WTC11 (cell line): ENCODE measurements around the gene SERINC4. TPM values are rescaled to one million over a fixed set of nuclear protein-coding genes. Genes with fewer than 3 reads are reported as not detected.

Experiments
- ATAC-seq: fragments of 200-7000 bp; cut with Tn5 transposase; 2 replicates; pipeline ENCODE4 v1.10.0; 2021; ENCODE audit warnings: mild to moderate bottlenecking, moderate library complexity
- CTCF ChIA-PET: fragments of 300-600 bp; sonication (Branson Sonifier 250); formaldehyde crosslinking; loops from one replicate; lab custom pipeline; 2021; ENCODE audit warnings: antibody characterized with exemption; lab: Charles Lee
- POLR2A ChIA-PET: fragments of 350-600 bp; sonication (Branson Sonifier 250); formaldehyde crosslinking; loops from one replicate; lab custom pipeline; 2021; ENCODE audit warnings: antibody characterized with exemption; lab: Charles Lee
- DNase-seq: peaks from one replicate; pipeline ENCODE4 v3.0.0; 2021; ENCODE audit warnings: low spot score
- H3K27ac Mint-ChIP-seq: 2 replicates; pipeline ENCODE4 v1.8.0; 2021; ENCODE audit warnings: mixed read lengths
- H3K27me3 Mint-ChIP-seq: 2 replicates; pipeline ENCODE4 v1.8.0; 2021; ENCODE audit warnings: low read depth, mild to moderate bottlenecking, moderate library complexity, mixed read lengths
- H3K36me3 Mint-ChIP-seq: 2 replicates; pipeline ENCODE4 v1.8.0; 2021; ENCODE audit warnings: mixed read lengths
- H3K4me1 Mint-ChIP-seq: 2 replicates; pipeline ENCODE4 v1.8.0; 2022; ENCODE audit warnings: mixed read lengths
- H3K4me3 Mint-ChIP-seq: 2 replicates; pipeline ENCODE4 v1.8.0; 2021; ENCODE audit warnings: mild to moderate bottlenecking, moderate library complexity, mixed read lengths
- H3K9me3 Mint-ChIP-seq: 2 replicates; pipeline ENCODE4 v1.8.0; 2021; ENCODE audit warnings: mixed read lengths
- CBFB ChIP-seq: sonication (generic); formaldehyde crosslinking; IDR thresholded peaks from 2 replicates; pipeline ENCODE4 v1.8.1; 2022; ENCODE audit warnings: mild to moderate bottlenecking, low read depth, missing genetic modification reagents
- GTF2I ChIP-seq: fragments of 250-450 bp; sonication (Bioruptor Pico); conservative IDR thresholded peaks from 2 replicates; pipeline ENCODE4 v1.4.0; 2021; ENCODE audit warnings: mild to moderate bottlenecking
- IRF2 ChIP-seq: sonication (generic); formaldehyde crosslinking; IDR thresholded peaks from 2 replicates; pipeline ENCODE4 v1.8.0; 2022; ENCODE audit warnings: low read depth, missing genetic modification reagents, borderline replicate concordance
- JAZF1 ChIP-seq: fragments of 250-450 bp; sonication (Bioruptor Pico); IDR thresholded peaks from 2 replicates; pipeline ENCODE4 v1.9.0; 2021; ENCODE audit warnings: moderate library complexity, mild to moderate bottlenecking, inconsistent platforms
- MYBL2 ChIP-seq: sonication (generic); formaldehyde crosslinking; IDR thresholded peaks from 2 replicates; pipeline ENCODE4 v1.8.1; 2023; ENCODE audit warnings: mild to moderate bottlenecking, moderate library complexity, missing genetic modification reagents
- NR1H2 ChIP-seq: sonication (generic); formaldehyde crosslinking; IDR thresholded peaks from 2 replicates; pipeline ENCODE4 v1.9.0; 2021; ENCODE audit warnings: mild to moderate bottlenecking, moderate library complexity, missing genetic modification reagents
- RORB ChIP-seq: fragments of 250-450 bp; sonication (Bioruptor Pico); IDR thresholded peaks from 2 replicates; pipeline ENCODE4 v1.9.0; 2021; ENCODE audit warnings: mild to moderate bottlenecking
- USF1 ChIP-seq: sonication (generic); formaldehyde crosslinking; IDR thresholded peaks from 2 replicates; pipeline ENCODE4 v1.8.0; 2022; ENCODE audit warnings: mild to moderate bottlenecking, missing genetic modification reagents
- ZNF263 ChIP-seq: sonication (generic); formaldehyde crosslinking; IDR thresholded peaks from 2 replicates; pipeline ENCODE4 v1.8.1; 2022; ENCODE audit warnings: low read depth, mild to moderate bottlenecking, moderate library complexity, missing genetic modification reagents
- ZNF317 ChIP-seq: sonication (generic); formaldehyde crosslinking; IDR thresholded peaks from 2 replicates; pipeline ENCODE4 v1.8.1; 2023; ENCODE audit warnings: low read depth, mild to moderate bottlenecking, moderate library complexity, missing genetic modification reagents, borderline replicate concordance
- ZNF396 ChIP-seq: fragments of 250-450 bp; sonication (Bioruptor Pico); IDR thresholded peaks from 2 replicates; pipeline ENCODE4 v1.8.0; 2021; ENCODE audit warnings: mild to moderate bottlenecking, moderate library complexity, borderline replicate concordance
- ZNF423 ChIP-seq: fragments of 250-450 bp; sonication (Bioruptor Pico); IDR thresholded peaks from 2 replicates; pipeline ENCODE4 v2.1.2; 2022; ENCODE audit warnings: mild to moderate bottlenecking, moderate library complexity
- total RNA-seq: library from RNA; stranded (reverse); gene quantifications from 3 replicates; pipeline ENCODE4 v1.2.3, GENCODE V29; 2021
- TF ChIP-seq, protein P1 (sequence below): fragments of 250-450 bp; sonication (Bioruptor Pico); IDR thresholded peaks from 2 replicates; pipeline ENCODE4 v1.9.0; 2021; ENCODE audit warnings: mild to moderate bottlenecking
- TF ChIP-seq, protein P2 (sequence below): sonication (generic); formaldehyde crosslinking; conservative IDR thresholded peaks from 2 replicates; pipeline ENCODE4 v1.8.1; 2023; ENCODE audit warnings: mild to moderate bottlenecking, low read depth, missing genetic modification reagents, moderate library complexity
- TF ChIP-seq, protein P3 (sequence below): sonication (generic); formaldehyde crosslinking; IDR thresholded peaks from 2 replicates; pipeline ENCODE4 v1.8.1; 2022; ENCODE audit warnings: mild to moderate bottlenecking, moderate library complexity, missing genetic modification reagents
- TF ChIP-seq, protein P4 (sequence below): fragments of 250-450 bp; sonication (Bioruptor Pico); IDR thresholded peaks from 2 replicates; pipeline ENCODE4 v1.9.0; 2021; ENCODE audit warnings: moderate library complexity, mild to moderate bottlenecking, inconsistent platforms, borderline replicate concordance
- TF ChIP-seq, protein P5 (sequence below): sonication (generic); formaldehyde crosslinking; IDR thresholded peaks from 2 replicates; pipeline ENCODE4 v1.8.1; 2022; ENCODE audit warnings: low read depth, mild to moderate bottlenecking, moderate library complexity, missing genetic modification reagents, borderline replicate concordance
- TF ChIP-seq, protein P6 (sequence below): fragments of 250-450 bp; sonication (Bioruptor Pico); IDR thresholded peaks from 2 replicates; pipeline ENCODE4 v1.9.0; 2021; ENCODE audit warnings: mild to moderate bottlenecking

Gene SERINC4
- total RNA-seq, 1 experiment from 2014 or later, result not detected

DNA sequence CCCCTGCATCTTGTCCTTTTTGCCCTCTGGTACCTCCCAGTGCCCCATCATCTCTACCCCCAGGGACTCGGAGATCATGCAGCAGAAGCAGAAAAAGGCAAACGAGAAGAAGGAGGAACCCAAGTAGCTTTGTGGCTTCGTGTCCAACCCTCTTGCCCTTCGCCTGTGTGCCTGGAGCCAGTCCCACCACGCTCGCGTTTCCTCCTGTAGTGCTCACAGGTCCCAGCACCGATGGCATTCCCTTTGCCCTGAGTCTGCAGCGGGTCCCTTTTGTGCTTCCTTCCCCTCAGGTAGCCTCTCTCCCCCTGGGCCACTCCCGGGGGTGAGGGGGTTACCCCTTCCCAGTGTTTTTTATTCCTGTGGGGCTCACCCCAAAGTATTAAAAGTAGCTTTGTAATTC is 6.4 kb downstream of the SERINC4 start:
- no peaks in the 10 kb centered on the region for H3K9me3 Mint-ChIP-seq
- no peak for DNase-seq
- no peak for TF ChIP-seq GTF2I (CRISPR knock-in tag)
- TF ChIP-seq CBFB (CRISPR knock-in tag), result no peak
- TF ChIP-seq, protein P1, sequence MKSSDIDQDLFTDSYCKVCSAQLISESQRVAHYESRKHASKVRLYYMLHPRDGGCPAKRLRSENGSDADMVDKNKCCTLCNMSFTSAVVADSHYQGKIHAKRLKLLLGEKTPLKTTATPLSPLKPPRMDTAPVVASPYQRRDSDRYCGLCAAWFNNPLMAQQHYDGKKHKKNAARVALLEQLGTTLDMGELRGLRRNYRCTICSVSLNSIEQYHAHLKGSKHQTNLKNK (CRISPR knock-in tag), result no peak
- no peak for TF ChIP-seq NR1H2
- no peak for TF ChIP-seq USF1
- no peak for TF ChIP-seq ZNF317
- TF ChIP-seq, protein P2, sequence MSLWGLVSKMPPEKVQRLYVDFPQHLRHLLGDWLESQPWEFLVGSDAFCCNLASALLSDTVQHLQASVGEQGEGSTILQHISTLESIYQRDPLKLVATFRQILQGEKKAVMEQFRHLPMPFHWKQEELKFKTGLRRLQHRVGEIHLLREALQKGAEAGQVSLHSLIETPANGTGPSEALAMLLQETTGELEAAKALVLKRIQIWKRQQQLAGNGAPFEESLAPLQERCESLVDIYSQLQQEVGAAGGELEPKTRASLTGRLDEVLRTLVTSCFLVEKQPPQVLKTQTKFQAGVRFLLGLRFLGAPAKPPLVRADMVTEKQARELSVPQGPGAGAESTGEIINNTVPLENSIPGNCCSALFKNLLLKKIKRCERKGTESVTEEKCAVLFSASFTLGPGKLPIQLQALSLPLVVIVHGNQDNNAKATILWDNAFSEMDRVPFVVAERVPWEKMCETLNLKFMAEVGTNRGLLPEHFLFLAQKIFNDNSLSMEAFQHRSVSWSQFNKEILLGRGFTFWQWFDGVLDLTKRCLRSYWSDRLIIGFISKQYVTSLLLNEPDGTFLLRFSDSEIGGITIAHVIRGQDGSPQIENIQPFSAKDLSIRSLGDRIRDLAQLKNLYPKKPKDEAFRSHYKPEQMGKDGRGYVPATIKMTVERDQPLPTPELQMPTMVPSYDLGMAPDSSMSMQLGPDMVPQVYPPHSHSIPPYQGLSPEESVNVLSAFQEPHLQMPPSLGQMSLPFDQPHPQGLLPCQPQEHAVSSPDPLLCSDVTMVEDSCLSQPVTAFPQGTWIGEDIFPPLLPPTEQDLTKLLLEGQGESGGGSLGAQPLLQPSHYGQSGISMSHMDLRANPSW (CRISPR knock-in tag), result no peak
- no peak for TF ChIP-seq ZNF396
- no peak for TF ChIP-seq RORB
- TF ChIP-seq IRF2 (CRISPR knock-in tag), result no peak
- TF ChIP-seq, all 79 proteins: peak for 0
- H3K4me1 Mint-ChIP-seq, result peaks cover 46% of the 10 kb centered on the region
- H3K27ac Mint-ChIP-seq, result peak overlapping the region; percentile 60
- ATAC-seq, result no peak
- peak overlapping the region; percentile 97 for H3K4me3 Mint-ChIP-seq
- H3K36me3 Mint-ChIP-seq, result peaks cover 43% of the 10 kb centered on the region
- no peaks in the 10 kb centered on the region for H3K27me3 Mint-ChIP-seq
- ChIA-PET POLR2A (interaction anchor here (1.2 to 1.5 kb wide), 2 partner anchors 17 kb away, joined by 6 read pairs; partner anchors contain the start of gene ELL3), CTCF (interaction anchor here (11.1 kb wide), 1 partner anchor 18 kb away, joined by 75 read pairs; the partner anchor contains the start of gene ELL3)

DNA sequence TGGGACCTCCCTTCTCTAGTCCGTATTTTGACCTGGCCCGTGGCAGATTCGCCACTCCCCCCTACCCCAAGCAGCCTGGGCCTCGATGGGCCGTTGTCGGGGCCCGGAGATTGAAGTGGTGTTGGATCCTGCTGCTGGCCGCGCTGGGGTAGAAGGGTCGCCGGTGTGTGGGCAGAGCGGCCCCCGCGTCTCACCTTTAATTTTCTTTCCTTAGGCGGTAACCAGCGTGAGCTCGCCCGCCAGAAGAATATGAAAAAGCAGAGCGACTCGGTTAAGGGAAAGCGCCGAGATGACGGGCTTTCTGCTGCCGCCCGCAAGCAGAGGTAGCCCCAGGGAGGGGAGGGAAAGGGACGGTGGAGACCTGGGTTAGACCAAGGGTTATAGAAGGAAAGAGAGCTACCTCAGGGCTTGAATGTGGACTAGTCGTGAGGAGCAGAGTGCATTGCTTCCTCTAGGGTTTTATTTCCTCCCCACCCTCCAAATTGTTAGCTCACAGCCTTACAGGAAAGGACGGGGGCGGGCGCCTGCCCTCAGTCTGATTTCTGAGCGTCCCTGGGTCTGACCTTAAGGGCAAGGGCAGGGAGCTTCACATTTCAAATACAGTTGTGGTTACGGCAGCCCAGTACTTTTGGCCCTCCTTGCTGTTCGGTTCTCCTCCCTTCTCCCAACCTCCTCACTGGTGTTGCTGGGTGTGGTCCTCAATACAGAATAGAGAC is 7.1 kb downstream of the SERINC4 start:
- no peaks in the 10 kb centered on the region for H3K9me3 Mint-ChIP-seq
- peaks cover 39% of the 10 kb centered on the region for H3K36me3 Mint-ChIP-seq
- POLR2A ChIA-PET, result interaction anchor here (1.1 to 1.2 kb wide), 2 partner anchors 8 to 16 kb away, joined by 3 to 6 read pairs; partner anchors contain the start of gene ELL3
- ATAC-seq, result no peak
- peak overlapping the region; percentile 97 for H3K4me3 Mint-ChIP-seq
- H3K4me1 Mint-ChIP-seq, result peaks cover 43% of the 10 kb centered on the region
- peak overlapping the region; percentile 98 for H3K27ac Mint-ChIP-seq
- CTCF ChIA-PET, result interaction anchor here (0.5 to 11.1 kb wide), 2 partner anchors 11 to 17 kb away, joined by 4 to 75 read pairs; partner anchors contain the start of gene ELL3
- H3K27me3 Mint-ChIP-seq, result no peaks in the 10 kb centered on the region
- peak; percentile 23 for DNase-seq
- no peak for TF ChIP-seq USF1
- 0 out of 2 replicates have a peak, but pooled peaks have one; percentile 2 for TF ChIP-seq RORB

DNA sequence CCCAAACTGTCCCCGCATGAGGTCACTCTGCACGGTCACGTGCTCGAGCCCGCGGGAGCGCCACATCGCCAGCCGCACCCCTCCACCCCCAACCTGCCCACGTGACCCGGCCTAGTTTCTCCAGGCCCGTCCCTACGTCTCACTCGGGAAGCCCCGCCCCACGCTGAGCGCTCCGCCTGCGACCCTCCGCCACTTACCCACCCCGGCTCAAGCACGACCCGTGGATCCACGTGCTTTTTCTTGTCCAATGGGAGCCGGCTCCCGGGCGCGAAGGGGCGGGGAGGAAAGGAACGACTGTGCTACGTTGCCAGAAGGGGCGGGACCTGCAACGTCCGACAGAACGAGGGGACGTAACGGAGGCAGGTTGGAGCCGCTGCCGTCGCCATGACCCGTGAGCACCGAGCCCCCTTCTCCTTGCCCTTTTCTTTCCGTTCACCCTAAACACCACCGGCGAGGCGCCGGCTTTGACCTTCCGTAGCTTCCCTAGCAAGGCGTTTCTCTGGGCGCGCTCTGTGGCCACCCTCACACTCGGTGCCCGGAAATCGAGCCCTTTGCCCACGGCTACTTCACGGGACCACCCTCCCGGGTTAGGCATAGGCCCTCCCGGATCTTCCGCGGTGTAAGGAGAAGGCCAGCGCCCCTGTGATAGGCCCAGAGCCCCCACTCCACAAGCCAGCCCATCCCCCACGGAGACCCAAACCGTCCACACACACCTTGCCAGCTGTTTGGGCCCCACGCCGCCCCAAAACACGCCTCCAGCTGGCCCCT is 7.8 kb downstream of the SERINC4 start, which contains the start of gene SERF2:
Gene SERF2, plus strand, starts transcription at position 328 of the 768 bp plus-strand sequence. Its CDS starts 57 bp downstream, at position 385.
- Mint-ChIP-seq H3K4me3 (peak within 1 kb of the TSS; percentile 97), H3K27me3 (no peaks in the 10 kb centered on the region), H3K36me3 (peaks cover 39% of the 10 kb centered on the region), H3K9me3 (no peaks in the 10 kb centered on the region), H3K27ac (peak within 1 kb of the TSS; percentile 98), H3K4me1 (peaks cover 43% of the 10 kb centered on the region)
- DNase-seq, result peak; percentile 100
- ChIA-PET CTCF (interaction anchor here (11.1 kb wide), 1 partner anchor 16 kb away, joined by 75 read pairs; the partner anchor contains the start of gene ELL3), POLR2A (interaction anchor here (1.1 to 1.5 kb wide), 3 partner anchors 9 to 16 kb away, joined by 3 to 7 read pairs (median 6); partner anchors contain the start of gene ELL3)
- ATAC-seq, result peak; percentile 94
- TF ChIP-seq ZNF263 (CRISPR knock-in tag) (no peak), MYBL2 (0 out of 2 replicates have a peak, but pooled peaks have one; percentile 35), JAZF1 (CRISPR knock-in tag) (no peak), ZNF423 (CRISPR knock-in tag) (no peak)
- TF ChIP-seq, protein P3, sequence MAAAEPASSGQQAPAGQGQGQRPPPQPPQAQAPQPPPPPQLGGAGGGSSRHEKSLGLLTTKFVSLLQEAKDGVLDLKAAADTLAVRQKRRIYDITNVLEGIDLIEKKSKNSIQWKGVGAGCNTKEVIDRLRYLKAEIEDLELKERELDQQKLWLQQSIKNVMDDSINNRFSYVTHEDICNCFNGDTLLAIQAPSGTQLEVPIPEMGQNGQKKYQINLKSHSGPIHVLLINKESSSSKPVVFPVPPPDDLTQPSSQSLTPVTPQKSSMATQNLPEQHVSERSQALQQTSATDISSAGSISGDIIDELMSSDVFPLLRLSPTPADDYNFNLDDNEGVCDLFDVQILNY (CRISPR knock-in tag), result peak; percentile 76; the same call in 1 of the 2 replicates
- TF ChIP-seq, protein P4, sequence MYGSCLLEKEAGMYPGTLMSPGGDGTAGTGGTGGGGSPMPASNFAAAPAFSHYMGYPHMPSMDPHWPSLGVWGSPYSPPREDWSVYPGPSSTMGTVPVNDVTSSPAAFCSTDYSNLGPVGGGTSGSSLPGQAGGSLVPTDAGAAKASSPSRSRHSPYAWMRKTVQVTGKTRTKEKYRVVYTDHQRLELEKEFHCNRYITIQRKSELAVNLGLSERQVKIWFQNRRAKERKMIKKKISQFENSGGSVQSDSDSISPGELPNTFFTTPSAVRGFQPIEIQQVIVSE (CRISPR knock-in tag), result no peak
- TF ChIP-seq, protein P5, sequence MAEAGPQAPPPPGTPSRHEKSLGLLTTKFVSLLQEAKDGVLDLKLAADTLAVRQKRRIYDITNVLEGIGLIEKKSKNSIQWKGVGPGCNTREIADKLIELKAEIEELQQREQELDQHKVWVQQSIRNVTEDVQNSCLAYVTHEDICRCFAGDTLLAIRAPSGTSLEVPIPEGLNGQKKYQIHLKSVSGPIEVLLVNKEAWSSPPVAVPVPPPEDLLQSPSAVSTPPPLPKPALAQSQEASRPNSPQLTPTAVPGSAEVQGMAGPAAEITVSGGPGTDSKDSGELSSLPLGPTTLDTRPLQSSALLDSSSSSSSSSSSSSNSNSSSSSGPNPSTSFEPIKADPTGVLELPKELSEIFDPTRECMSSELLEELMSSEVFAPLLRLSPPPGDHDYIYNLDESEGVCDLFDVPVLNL, result no peak
- TF ChIP-seq, protein P6, sequence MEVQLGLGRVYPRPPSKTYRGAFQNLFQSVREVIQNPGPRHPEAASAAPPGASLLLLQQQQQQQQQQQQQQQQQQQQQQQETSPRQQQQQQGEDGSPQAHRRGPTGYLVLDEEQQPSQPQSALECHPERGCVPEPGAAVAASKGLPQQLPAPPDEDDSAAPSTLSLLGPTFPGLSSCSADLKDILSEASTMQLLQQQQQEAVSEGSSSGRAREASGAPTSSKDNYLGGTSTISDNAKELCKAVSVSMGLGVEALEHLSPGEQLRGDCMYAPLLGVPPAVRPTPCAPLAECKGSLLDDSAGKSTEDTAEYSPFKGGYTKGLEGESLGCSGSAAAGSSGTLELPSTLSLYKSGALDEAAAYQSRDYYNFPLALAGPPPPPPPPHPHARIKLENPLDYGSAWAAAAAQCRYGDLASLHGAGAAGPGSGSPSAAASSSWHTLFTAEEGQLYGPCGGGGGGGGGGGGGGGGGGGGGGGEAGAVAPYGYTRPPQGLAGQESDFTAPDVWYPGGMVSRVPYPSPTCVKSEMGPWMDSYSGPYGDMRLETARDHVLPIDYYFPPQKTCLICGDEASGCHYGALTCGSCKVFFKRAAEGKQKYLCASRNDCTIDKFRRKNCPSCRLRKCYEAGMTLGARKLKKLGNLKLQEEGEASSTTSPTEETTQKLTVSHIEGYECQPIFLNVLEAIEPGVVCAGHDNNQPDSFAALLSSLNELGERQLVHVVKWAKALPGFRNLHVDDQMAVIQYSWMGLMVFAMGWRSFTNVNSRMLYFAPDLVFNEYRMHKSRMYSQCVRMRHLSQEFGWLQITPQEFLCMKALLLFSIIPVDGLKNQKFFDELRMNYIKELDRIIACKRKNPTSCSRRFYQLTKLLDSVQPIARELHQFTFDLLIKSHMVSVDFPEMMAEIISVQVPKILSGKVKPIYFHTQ, result 0 out of 2 replicates have a peak, but pooled peaks have one; percentile 14
